ENCODE results near the gene IFNG-AS1.
A peak's percentile ranks its signal among the peaks of the same experiment; 100 is the strongest.

The IFNG-AS1 gene

GRCh38 chr12:68040450-68041075, 51.3 kb downstream of the IFNG-AS1 start:
- peak; percentile 69 to 72 for DNase-seq

DNA sequence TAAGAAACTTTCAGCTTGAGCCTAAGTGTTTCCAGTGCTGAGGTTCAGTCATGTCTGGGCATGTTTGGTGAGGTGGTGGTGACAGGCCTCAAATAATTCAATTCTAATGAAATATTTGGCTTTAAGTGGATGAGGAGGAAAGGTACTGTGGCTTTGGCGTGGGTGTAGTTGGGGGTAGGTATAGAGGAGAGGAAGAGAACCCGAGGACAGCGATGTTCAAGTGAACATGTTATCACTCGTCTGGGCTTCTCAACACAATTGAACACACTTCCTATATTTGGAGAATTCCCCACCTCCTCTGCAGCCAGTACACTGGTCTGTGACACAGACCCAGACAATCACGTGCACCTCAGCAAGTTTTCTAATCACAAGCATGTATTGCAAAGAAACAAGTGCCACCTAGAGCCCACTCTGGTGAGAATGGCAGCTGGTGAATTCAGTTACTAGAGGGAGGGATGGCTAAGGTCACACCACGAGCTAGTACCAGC, 53.0 kb downstream of the IFNG-AS1 start:
- peak; percentile 12 to 28 for DNase-seq

GRCh38 chr12:68043435-68043834, 54.2 kb downstream of the IFNG-AS1 start:
- DNase-seq: no peak

DNA sequence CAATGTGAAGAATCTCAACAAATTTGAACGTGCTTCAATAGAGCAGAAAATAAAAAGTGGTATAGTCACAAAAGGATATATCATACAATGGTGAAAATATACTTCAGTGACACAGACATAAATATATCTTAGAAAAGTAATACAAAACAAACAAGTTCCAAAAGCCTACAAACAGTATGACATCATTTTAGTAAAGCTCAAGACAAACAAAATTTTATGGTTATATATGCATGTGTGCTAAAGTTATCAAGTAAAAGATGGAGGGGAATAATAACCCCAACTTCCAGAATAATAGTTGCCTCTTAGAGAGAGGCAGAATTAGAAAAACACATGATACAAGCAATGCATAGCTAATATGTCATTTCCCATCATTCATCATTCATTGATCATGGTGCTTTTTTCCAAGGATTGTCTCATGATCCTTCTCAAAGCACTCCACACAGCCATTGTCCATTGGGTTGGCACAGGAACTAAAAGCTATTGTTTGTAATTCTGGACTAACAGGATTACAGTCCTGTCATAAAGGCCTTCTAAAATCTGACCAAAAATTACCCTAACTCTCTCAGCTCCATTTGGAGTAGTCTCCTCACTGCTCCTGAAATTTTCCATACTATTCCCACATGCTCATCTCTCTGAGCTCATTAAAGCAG, 59.5 kb downstream of the IFNG-AS1 start:
- DNase-seq: no peak

DNA sequence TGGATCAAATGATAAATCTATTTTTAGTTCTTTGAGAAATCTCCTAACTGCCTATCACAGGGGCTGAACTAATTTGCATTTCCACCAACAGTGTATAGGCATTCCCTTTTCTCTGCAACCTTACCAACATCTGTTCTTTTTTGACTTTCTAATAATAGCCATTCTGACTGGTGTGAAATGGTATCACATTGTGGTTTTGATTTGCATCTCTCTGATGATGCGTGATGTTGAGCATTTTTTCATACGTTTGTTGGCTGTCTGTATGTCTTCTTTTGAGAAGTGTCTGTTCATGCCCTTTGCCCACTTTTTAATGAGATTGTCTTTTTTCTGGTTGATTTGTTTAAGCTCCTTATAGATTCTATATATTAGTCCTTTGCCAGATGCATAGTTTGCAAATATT, 67.1 kb downstream of the IFNG-AS1 start:
- DNase-seq: no peak

DNA sequence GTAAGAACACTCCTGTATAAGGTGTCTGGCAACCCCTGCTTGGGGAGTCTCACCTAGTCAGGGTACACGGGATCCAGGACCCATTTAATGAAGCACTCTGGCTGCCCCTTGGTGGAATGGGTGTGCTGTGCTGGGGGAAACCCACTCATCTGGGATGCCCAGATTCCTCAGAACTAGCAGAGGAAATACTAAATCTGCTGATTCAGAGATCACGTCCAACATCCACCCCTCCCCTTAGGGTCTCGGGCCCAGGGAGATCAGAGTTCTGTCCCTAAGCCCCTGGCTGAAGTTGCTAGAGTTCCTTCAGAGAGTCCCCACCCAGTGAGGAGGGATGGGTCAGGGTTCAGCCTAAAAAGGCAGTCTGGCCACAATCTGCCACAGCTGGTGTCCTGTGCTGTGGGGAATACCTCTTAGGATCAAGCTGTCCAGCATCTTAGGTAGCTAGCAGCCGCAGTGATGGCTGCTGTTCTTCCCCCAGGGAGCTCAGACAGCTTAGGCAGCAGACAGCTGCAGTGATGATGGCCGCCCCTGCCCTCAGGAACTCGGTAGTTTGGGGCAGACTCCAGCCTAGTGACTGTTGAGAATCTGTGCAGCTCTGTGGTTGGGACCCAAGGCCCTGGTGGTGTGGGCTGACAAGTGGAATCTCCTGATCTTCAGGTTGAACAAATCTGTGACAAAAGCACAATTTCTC, 74.8 kb downstream of the IFNG-AS1 start:
- DNase-seq: no peak

GRCh38 chr12:68065163-68065562, 75.9 kb downstream of the IFNG-AS1 start:
- DNase-seq: no peak

DNA sequence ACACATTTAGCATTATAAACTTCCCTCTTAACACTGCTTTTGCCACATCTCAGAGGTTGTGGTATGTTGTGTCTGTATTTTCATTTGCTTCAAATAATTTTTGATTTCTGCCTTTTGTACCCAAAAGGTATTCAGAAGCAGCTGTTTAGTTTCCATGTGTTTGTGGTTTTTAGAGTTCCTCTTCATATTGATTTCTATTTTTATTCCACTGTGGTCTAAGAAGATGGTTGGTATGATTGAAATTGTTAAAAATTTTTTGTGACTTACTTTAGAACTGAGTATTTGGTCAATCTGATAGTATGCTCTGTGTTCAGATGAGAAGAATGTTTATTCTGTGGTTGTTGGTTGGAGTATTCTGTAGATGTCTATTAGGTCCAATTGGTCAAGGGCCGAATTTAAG, 76.4 kb downstream of the IFNG-AS1 start:
- no peak for DNase-seq

GRCh38 chr12:68067762-68068376, 78.6 kb downstream of the IFNG-AS1 start:
- DNase-seq: no peak

DNA sequence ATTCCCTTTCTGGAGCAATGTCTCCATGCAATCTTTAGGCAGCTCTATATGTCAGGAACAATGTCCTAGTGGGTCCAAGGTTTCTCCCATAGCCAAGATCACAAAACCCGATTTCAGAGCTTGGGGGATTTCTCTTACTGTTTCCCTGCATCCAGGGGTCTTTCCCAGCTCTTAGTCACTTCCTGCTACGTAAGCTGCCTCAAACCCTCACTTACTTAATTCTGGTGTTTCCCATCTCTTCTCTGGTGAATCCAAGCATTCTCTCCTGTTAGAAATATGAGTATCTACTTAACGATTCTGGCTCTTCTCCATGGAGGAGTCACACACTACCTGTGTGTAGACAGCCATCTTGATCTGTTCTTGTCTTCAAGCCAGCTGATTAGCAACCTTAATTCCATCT, 80.0 kb downstream of the IFNG-AS1 start:
- DNase-seq: no peak

Measured in stimulated activated CD4-positive, alpha-beta T cell treated with anti-CD3 and anti-CD28 coated beads, Interleukin-2, amount 100 ng/mL, for 24 hours (primary cell).